Left lung (tissue), 10 donors: ENCODE data around the gene STPG3. TPM values are rescaled to one million over a fixed set of nuclear protein-coding genes. Genes with fewer than 3 reads are reported as not detected.

Source experiments
- ATAC-seq: fragments of 200-7000 bp; cut with Tn5 transposase; one replicate; pipeline ENCODE4 v1.9.1; 2020; ENCODE audit warnings: moderate library complexity
- DNase-seq, 4 donors: peaks; one replicate each; pipeline ENCODE4 v3.0.0-alpha.2; 2013 to 2020
- H3K27ac ChIP-seq, 2 donors: fragments of 200-600 bp; sonication (generic) in 1 of 2; one replicate each; pipeline versions ENCODE4 v1.5.0 to v1.8.0; 2020 to 2021
- H3K27me3 ChIP-seq, 2 donors: fragments of 200-600 bp; sonication (generic) in 1 of 2; one replicate each; pipeline versions ENCODE4 v1.5.0 to v1.8.0; 2020 to 2021
- H3K36me3 ChIP-seq, 2 donors: fragments of 200-600 bp; sonication (generic) in 1 of 2; one replicate each; pipeline versions ENCODE4 v1.5.0 to v1.8.0; 2020 to 2021
- H3K4me1 ChIP-seq, 2 donors: fragments of 200-600 bp; one replicate each; pipeline ENCODE4 v1.8.0; 2021
- H3K4me3 ChIP-seq, 2 donors: fragments of 200-600 bp; sonication (generic) in 1 of 2; one replicate each; pipeline versions ENCODE4 v1.5.0 to v1.8.0; 2020 to 2021; ENCODE audit warnings: mild to moderate bottlenecking in 1 of 2
- H3K9me3 ChIP-seq, 2 donors: fragments of 200-600 bp; sonication (generic) in 1 of 2; one replicate each; pipeline versions ENCODE4 v1.5.0 to v1.8.0; 2020 to 2021
- CTCF ChIP-seq, 2 donors: fragments of 200-600 bp; sonication (generic) in 1 of 2; IDR thresholded peaks; one replicate each; pipeline versions ENCODE4 v1.5.0 to v1.8.0; 2021; ENCODE audit warnings: antibody characterized with exemption in 2 of 2
- intact Hi-C, 2 donors: fragments of 100-400 bp; cut with DNase I; formaldehyde crosslinking; loops; one replicate each; pipeline versions ENCODE4 v1.11.2 to v1.14.2; 2022
- polyA plus RNA-seq, 6 donors: library from polyadenylated mRNA; unstranded; fragments of 120-200 nt; gene quantifications; one replicate each; pipeline ENCODE4 v1.2.1, GENCODE V29; 2013; ENCODE audit not compliant: insufficient read length in 6 of 6
- total RNA-seq, 2 donors: library from RNA; stranded (reverse); fragmentation: NEBNext Ultra II Directional; extraction: Animal tissue kit (Norgen Biotek cat#: 25700); gene quantifications; one replicate each; pipeline ENCODE4 v1.2.1, GENCODE V29; 2021
- donor health status: DM: no; HTN: yes; CAD: no.
- donor health status: DM: no; HTN: no; CAD: no.

STPG3 gene
- total and polyA plus RNA-seq, 8 donors = 0.69 to 1.4 (median 0.89) TPM; not detected in 2

DNA sequence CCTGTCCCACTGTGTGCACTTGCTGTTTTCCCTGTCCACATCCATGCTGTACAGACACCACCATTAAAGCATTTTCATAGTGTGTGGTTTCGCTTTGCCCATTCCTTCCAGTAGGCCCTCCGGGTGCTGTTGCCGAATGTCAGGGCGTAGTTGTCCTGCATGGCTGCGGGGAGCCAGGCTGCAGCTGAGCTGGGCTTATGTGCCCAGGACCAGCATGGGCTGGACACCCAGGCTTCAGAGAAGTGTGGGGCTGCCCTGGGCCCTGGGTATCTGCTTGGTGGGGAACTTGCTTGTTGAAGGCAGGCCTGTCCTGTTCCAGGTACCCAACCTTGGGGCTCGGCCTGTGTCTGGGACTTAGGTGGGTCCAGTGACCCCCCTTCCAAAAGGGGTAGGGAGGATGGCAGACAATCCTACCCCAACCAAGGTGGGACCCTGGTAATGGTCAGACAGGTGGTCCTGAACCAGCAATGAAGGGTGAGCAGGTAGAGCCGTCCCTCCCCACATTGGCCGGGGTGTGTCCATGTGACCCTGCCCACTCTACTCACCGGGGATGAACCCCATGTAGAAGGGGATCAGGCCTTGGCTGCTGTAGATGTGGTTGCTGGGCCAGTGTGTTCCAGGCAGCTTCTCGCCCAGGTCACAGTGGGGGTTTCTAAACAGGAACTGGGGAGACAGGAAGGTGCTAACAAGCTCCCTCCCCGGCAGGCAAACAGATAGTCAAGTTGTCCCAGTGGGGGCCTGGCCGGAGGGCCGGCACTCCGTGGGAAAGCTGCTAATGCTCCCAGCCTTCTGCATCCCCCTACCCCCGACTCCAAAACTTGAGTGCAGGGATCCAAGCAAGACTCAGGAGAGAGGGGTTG, 7.2 kb upstream of the STPG3 start:
- Histone ChIP-seq H3K27ac (no peak overlapping the region), H3K36me3 (peaks cover 0 to 26% of the 10 kb centered on the region in 2 donors), H3K27me3 (no peaks in the 10 kb centered on the region), H3K9me3 (no peaks in the 10 kb centered on the region), H3K4me3 (no peak overlapping the region), H3K4me1 (peaks cover 17 to 45% of the 10 kb centered on the region in 2 donors)
- no peak for DNase-seq
- ATAC-seq = no peak
- TF ChIP-seq CTCF (IDR thresholded peaks at IDR 0.05) = no peak
- intact Hi-C loops = no loop called here

DNA sequence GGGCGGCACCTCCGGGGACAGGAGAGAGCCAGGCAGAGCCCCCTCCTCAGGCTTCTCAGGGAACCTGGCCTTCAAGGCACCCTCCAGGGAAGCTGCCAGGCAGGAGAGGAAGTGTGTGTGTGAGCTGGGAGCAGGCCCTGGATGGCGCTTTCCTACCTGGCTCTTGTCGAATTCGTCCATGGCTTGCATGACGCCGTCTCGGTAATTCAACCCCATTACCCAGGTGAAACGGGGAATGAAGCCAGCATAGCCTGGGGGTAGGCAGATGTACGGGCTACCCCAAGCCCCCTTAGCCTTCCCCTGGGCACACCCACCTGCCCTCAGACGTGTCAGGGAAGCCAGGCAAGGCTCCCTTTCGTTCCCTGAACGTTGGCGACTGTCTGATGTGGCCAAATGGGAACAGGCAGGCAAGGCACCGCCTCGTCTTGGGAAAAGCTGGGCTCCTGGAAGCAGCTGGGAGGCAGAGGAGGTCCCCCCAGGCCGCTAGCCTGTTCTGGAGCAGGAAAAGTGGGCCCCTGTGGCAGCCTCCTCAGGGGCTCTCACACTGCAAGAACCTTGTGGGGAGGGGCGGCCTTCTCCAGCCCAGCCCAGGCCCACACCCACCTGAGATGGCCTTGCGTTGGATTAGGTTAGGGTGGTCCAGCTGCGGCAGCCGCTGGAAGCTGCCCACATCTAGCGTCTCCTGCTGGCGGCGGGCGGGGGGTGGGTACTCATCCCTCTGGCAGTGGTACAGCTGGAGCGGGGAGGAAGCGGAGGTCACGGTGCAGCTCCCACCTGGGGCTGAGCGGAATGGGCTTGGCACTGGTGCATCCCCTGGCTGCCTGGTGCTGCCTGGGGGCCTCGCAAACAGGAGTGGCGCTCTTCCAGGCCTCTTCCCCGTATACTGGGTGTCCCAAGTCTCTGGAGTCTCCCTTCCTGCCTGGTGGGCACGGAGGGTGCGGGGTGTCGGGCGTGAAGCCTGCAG, 6.3 kb upstream of the STPG3 start:
- intact Hi-C loops = no loop called here
- no peak overlapping the region for H3K4me3 ChIP-seq
- peaks cover 0 to 26% of the 10 kb centered on the region in 2 donors for H3K36me3 ChIP-seq
- DNase-seq (no peak), ATAC-seq (no peak)
- no peaks in the 10 kb centered on the region for H3K27me3 ChIP-seq
- no peak overlapping the region for H3K27ac ChIP-seq
- TF ChIP-seq CTCF (IDR thresholded peaks at IDR 0.05) = no peak
- peaks cover 17 to 36% of the 10 kb centered on the region in 2 donors for H3K4me1 ChIP-seq
- H3K9me3 ChIP-seq = no peaks in the 10 kb centered on the region

DNA sequence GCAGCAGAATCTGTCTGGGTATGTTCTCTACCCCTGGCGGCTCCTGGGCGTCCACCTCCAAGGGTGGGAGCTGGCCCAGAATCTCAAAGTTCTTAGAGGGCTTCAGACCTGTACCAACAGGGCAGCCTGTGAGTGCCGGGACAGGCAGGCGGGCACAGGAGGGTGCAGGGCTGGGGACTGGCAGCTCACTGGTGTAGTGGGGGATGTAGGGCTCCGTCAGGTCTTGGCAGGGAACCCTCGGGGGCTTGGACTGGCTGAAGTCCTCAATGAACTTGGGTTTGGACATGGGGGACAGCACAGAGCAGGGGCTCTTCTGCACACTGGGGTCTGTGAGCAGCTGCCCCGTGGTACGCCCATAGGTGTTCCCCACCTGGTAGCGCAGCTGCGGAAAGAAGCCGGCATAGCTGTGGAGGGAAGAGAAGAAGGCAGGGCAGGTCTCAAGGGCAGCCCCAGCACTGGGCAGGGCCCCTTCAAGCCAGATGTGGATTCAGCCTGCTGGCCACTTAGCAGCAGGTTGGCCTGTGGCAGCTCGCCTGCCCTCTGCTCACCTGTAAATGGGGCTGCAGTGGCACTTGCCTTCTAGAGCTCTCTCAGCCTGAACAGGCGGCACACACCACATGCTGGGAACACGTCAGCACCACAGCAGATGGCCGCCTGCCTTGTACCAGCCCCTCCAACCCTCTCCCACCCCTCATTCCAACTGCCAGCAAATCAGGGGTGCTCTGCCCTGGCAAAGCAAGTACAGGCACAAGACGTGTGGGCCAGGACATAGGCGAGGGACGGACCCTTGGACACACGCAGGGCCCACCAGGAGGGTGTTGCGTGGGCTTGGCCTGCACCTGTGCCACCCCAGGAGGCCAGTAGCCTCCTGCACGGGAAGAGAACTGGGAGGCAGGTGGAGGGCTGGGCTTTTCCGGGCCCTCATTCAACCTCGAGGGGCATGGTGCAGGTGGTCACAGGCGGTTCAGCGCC, 5.3 kb upstream of the STPG3 start:
- no peak for ATAC-seq
- no peak for TF ChIP-seq CTCF (IDR thresholded peaks at IDR 0.05)
- H3K27ac ChIP-seq = no peak overlapping the region

GRCh38 chr9:137247135-137247915, 3.8 kb upstream of the STPG3 start:
- Histone ChIP-seq H3K4me1 (peaks cover 13 to 21% of the 10 kb centered on the region in 2 donors), H3K27me3 (no peaks in the 10 kb centered on the region), H3K4me3 (no peak overlapping the region), H3K9me3 (no peaks in the 10 kb centered on the region), H3K36me3 (peaks cover 0 to 19% of the 10 kb centered on the region in 2 donors), H3K27ac (peak overlapping the region in 1 of 2 donors; percentile 58)
- intact Hi-C loops = no loop called here
- ATAC-seq = peak; percentile 78
- DNase-seq = peak in 2 of 4 donors; percentile 60 to 64
- no peak for TF ChIP-seq CTCF (IDR thresholded peaks at IDR 0.05)

More for the DNA sequence above, 5.3 kb upstream of the STPG3 start:
- Histone ChIP-seq H3K36me3 (peaks cover 0 to 26% of the 10 kb centered on the region in 2 donors), H3K4me3 (no peak overlapping the region), H3K4me1 (peaks cover 17 to 28% of the 10 kb centered on the region in 2 donors), H3K9me3 (no peaks in the 10 kb centered on the region), H3K27me3 (no peaks in the 10 kb centered on the region)
- intact Hi-C loops = no loop called here
- no peak for DNase-seq
